Measurements from ENCODE around the gene CDH13. TPM values are rescaled to one million over a fixed set of nuclear protein-coding genes. Genes with fewer than 3 reads are reported as not detected.

CDH13 gene
- total RNA-seq, 2 donors from 2014 or later: 2.9 TPM; not detected in 1

- Histone ChIP-seq H3K4me1 (no peaks in the 10 kb centered on the region), H3K36me3 (replicated peaks in 1 of 2; ENCODE audit: insufficient read depth in 1 of 2, low read depth in 2 of 2) (no peaks in the 10 kb centered on the region), H3K27me3 (no peaks in the 10 kb centered on the region), H3K4me3 (no peak overlapping the region), H3K27ac (no peak overlapping the region), H3K9me3 (no peaks in the 10 kb centered on the region)
- WGBS, 2 donors: 81 to 83% methylated on average over 6 of the region's 6 CpGs
- intact Hi-C loops (cut with DNase I): no loop called here
- DNase-seq: no peak
- ATAC-seq: no peak
- TF ChIP-seq CTCF (IDR thresholded peaks at IDR 0.05): no peak
- TF ChIP-seq POLR2A (IDR thresholded peaks at IDR 0.05): no peak
Observed at GRCh38 chr16:83185902-83186301, 559.1 kb downstream of the CDH13 start.

- ATAC-seq: no peak
- no peak for TF ChIP-seq CTCF (IDR thresholded peaks at IDR 0.05)
- TF ChIP-seq POLR2A (IDR thresholded peaks at IDR 0.05): no peak
- Histone ChIP-seq H3K4me3 (no peak overlapping the region), H3K27ac (no peak overlapping the region), H3K27me3 (no peaks in the 10 kb centered on the region), H3K4me1 (no peaks in the 10 kb centered on the region), H3K9me3 (no peaks in the 10 kb centered on the region), H3K36me3 (replicated peaks in 1 of 2; ENCODE audit: insufficient read depth in 1 of 2, low read depth in 2 of 2) (no peaks in the 10 kb centered on the region)
- no peak for DNase-seq
- intact Hi-C loops (cut with DNase I): no loop called here
- WGBS, 2 donors: 31 to 32% methylated on average over 3 of the region's 3 CpGs
Observed at GRCh38 chr16:83187405-83187804, 560.6 kb downstream of the CDH13 start.

GRCh38 chr16:83196796-83197195, 570.0 kb downstream of the CDH13 start:
- no peaks in the 10 kb centered on the region for H3K27me3 ChIP-seq
- no peaks in the 10 kb centered on the region for H3K4me1 ChIP-seq
- no peaks in the 10 kb centered on the region for H3K9me3 ChIP-seq
- intact Hi-C loops (cut with DNase I): no loop called here
- WGBS, 2 donors: 57 to 58% methylated on average over 3 of the region's 3 CpGs
- no peak for TF ChIP-seq CTCF (IDR thresholded peaks at IDR 0.05)
- TF ChIP-seq POLR2A (IDR thresholded peaks at IDR 0.05): no peak
- ATAC-seq: no peak
- H3K36me3 ChIP-seq (replicated peaks in 1 of 2; ENCODE audit: insufficient read depth in 1 of 2, low read depth in 2 of 2): no peaks in the 10 kb centered on the region
- H3K4me3 ChIP-seq: no peak overlapping the region
- no peak for DNase-seq
- H3K27ac ChIP-seq: no peak overlapping the region

GRCh38 chr16:83197450-83197849, 570.7 kb downstream of the CDH13 start:
- H3K9me3 ChIP-seq: no peaks in the 10 kb centered on the region
- ATAC-seq (no peak), DNase-seq (no peak)
- no peaks in the 10 kb centered on the region for H3K27me3 ChIP-seq
- H3K4me1 ChIP-seq: no peaks in the 10 kb centered on the region
- H3K27ac ChIP-seq: no peak overlapping the region
- TF ChIP-seq CTCF (IDR thresholded peaks at IDR 0.05) (no peak), POLR2A (IDR thresholded peaks at IDR 0.05) (no peak)
- no peak overlapping the region for H3K4me3 ChIP-seq
- intact Hi-C loops (cut with DNase I): no loop called here
- no peaks in the 10 kb centered on the region for H3K36me3 ChIP-seq (replicated peaks in 1 of 2; ENCODE audit: insufficient read depth in 1 of 2, low read depth in 2 of 2)
- 50 to 52% methylated on average over 5 of the region's 5 CpGs for WGBS, 2 donors

- H3K9me3 ChIP-seq: no peaks in the 10 kb centered on the region
- intact Hi-C loops (cut with DNase I): no loop called here
- no peak for DNase-seq
- H3K4me1 ChIP-seq: no peaks in the 10 kb centered on the region
- H3K27ac ChIP-seq: no peak overlapping the region
- no peaks in the 10 kb centered on the region for H3K36me3 ChIP-seq (replicated peaks in 1 of 2; ENCODE audit: insufficient read depth in 1 of 2, low read depth in 2 of 2)
- no peak overlapping the region for H3K4me3 ChIP-seq
- H3K27me3 ChIP-seq: no peaks in the 10 kb centered on the region
- WGBS, 2 donors: 55 to 62% methylated on average over 4 of the region's 4 CpGs
- ATAC-seq: no peak
- no peak for TF ChIP-seq POLR2A (IDR thresholded peaks at IDR 0.05)
- no peak for TF ChIP-seq CTCF (IDR thresholded peaks at IDR 0.05)
Observed at GRCh38 chr16:83198977-83199376, 572.2 kb downstream of the CDH13 start.

Measured in body of pancreas (tissue), 4 donors.